MV-4-11 (cell line): ENCODE data around the gene CEBPE.

Source experiments
- DNase-seq: peaks from one replicate; lab custom pipeline; 2025; lab: John Stamatoyannopoulos, UW

CEBPE gene

DNA sequence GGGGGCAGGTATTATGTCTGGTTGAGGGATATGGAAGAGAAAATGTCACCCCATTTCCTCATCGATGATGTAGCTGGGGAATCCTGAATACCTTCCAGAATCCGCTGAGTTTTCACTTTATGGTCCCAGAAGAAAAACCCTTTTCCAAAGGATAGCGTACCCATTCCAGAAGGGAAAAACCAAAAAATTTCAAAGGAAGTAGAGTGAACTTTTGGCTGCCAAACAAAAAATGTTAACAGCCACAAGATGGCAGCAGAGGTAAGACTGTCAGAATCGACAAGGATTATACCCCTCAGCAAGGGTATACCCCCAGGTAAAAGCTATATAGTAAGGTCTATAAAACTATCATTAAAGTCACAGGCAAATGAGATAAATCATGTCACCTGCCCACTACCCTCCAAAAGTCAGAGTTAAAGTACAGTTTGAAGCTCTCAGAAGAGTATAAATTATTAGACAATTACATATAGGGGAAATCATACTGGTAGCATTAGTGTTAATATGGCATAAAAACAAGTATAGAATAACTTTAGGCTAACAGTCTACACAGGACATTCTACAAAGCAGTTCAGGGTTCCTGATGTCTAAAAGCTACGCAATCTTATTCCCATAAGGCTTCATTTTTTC is 42.2 kb downstream of the CEBPE start:
- no peak for DNase-seq

DNA sequence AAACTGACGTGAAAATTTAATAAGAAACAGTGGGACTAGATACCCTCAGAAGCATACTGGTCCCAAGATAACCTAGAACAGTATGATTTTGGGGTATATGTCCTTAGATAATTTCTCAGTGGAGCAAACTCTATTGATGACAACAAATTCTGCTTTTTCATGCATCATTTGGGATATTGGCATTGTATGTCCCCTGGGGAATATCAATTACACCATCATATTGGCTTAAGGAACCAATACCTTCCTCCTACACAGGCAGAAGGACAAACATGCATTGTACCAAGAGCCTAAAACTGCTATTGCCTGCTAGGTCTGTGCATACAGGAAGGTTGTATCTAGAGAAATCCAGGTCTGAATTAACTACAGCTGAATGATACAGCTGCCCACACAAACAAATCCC is 44.1 kb downstream of the CEBPE start:
- no peak for DNase-seq

DNA sequence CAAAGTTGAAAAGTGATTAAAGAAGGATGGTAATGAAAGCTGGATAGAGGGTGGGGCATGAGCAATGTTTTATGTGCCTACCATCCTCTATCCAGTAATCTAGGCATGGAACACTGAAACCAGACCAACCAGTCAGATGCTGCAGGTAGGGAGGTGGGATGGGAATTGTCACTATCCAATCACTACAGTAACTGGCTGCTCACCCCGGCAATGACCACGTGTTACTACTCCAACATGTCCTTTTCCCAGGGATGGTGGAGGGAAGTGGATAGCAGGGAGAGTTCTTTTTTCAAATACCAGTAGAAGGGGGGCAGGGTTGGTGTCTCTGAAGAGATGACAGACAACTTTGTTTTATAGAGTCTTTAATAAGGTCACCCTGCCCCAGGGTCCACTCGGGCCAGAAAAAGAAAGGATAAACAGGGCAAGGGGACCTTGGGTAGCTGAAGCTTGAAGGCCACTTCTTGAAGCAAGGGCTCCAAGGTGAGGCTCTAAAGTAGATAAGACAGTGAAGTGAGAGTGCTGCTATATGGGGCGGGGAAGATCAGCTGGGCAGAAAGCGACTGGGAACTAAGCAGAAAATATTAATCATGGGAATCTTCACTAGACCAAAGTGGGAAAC is 47.0 kb downstream of the CEBPE start:
- DNase-seq, result no peak

DNA sequence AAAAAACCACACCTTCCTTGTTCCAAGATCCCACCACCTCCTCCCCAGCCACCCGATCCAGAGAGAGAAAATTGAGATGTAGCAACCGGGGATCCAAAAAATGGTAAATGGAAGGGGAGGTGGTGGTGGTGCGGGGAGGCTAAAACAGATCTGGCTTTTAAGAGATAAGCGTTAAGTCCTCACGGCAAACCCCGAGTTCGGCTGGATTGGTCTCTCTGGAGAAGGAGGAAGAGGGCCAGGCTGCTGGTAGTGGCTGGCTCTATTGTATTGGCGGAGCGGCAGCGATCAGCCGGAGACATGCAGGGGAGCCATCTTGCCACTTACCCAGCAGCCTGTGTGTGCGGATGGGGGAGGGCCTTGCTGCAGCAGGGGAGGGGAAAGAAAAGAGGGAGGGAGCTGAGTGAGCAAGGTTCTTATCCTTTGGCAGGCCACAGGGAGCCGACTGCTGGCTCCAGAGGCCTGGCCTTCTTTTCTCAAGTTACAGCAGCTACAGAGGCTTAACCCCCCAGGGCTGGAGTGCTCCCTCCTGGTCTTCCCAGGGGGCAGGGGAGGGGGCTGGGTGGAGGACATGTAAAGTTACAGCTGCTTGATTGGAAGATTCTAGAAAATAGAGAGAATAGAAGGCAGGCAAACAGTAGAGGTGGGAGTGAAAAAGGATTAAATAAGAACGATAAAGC is 47.7 kb downstream of the CEBPE start:
- DNase-seq, result no peak

DNA sequence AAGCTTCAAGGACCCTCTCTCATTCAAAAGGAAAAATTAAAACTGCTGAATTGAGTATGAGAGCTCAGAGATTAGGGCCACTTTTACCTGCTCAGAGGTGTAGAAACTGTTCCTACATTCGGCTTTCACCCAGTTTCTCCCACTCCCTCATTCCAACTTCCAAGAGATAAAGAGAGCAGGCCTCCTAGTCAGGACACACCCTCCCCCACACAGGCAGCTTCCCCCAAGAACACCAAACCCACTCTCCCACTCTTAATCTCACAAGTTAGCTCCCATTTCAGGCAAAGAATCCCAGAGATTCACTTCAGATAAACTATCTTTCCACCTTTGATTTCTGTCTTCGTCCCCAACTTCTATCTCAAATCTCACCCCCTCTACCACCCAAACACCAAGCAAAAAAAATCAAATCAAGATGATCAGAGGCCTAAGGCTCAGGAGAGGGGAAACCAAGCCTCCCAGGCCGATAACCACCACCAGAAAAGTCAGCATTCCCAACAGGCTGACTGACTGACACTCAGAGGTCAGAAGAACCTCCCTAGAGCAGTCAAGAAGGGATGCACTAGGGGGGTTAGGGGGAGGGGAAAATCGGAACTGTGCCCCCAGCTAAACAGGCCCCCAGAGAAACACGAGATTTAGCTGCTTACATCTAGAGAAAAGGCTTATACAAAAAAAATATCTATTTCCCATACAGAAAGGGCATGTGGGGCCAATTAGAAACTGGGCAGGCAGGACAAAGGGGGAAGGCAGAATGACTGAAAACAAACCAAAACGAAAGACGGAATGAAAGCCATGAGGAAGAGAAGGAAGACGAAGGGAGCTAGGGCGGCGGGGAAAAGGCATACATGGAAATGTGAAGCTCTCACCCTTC is 48.6 kb downstream of the CEBPE start:
- no peak for DNase-seq

DNA sequence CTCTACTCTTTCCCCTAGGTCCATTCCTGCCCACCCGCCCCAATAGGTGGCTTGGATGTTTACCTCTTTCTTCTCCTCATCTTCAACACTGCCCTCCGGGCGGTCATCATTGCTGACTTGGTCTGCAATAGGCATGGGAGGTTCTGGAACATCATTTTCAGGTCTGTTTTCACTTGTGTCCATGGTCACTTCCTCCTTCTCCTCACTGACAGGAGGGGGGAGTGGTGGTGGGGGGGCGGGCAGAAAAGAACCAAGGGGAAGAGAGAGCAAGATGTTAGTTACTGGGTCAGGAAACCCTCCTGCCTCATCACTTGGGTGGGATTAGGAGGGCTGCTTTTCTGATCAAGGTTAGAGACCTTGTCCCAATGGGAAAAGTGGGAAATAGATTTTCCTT is 49.6 kb downstream of the CEBPE start:
- DNase-seq, result no peak

DNA sequence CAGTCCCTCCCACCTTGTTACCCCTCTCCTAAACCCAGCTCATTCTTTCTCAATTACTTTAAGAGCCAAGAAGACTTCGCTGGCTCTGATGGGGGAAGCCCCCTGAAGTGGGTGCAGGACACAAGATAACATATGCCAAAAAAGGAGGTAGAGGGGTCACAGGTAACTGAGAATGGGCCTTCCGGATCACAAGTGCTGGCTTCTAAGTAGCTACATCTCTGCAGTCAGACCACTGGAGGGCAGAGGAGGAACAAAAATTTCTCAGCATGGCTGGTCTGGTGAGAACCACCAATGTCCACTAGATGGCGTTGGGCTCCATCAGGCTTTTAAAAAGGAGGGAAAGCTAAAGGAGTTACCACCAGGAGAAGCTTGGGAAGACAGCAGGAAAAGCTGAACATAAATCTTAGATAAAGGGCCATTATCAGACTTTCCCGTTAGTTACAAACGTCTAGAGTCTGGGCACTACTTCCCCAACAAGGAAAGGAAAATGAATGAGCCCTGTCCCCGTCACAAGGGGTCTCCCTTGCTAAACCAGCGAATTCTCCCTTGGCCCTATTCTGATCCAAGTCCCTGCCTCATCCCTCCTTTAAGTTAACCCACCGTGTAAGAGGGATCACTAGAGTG is 50.2 kb downstream of the CEBPE start:
- no peak for DNase-seq

DNA sequence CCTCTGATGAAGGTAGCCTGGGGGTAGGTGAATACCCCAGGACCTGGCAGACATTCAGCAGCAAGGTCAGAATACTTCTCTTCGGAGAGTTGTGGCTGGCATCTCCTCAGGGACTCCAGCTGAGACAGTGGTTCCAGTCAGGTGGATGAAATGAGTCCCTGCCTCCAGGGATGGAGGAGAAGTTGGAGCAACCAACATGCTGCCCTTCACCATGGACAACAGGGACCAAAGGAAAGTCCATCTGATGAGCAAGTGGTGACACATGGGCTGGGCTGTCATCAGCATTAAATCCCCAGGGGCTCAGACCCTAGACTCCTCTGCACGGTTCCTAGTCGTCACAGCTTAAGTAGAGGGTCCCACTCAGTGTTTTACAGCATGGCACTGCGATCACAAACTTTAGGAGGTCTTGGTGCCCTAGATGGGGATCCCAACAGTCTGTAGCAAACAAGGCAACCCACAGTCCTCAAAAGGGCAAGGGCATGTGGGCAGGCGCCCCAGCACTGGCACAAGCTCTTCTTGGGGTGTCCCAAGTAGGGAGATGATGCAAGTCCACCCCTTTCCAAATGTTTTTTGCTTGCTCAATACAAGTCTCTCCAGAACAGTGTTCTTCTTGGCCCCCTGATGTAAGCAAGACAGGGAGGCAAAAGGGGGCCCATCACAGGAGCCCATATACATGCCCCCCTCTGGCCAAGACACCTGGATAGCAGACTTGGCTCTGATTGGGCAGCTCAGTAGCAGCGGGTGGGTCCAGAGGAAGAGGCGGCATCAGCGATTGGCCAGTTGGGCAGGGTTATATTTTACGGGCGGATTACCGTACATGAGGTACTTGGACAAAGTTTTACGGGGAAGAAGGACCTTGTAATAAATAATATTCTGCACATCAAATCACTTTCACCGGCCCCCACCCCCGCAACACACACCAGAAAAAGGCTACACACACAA is 50.9 kb downstream of the CEBPE start:
- no peak for DNase-seq
